ENCODE results near the gene ITGA11. TPM values are rescaled to one million over a fixed set of nuclear protein-coding genes. Genes with fewer than 3 reads are reported as not detected.

ITGA11 gene
- total RNA-seq, 1 donor from 2014 or later, result 0.28 TPM

DNA sequence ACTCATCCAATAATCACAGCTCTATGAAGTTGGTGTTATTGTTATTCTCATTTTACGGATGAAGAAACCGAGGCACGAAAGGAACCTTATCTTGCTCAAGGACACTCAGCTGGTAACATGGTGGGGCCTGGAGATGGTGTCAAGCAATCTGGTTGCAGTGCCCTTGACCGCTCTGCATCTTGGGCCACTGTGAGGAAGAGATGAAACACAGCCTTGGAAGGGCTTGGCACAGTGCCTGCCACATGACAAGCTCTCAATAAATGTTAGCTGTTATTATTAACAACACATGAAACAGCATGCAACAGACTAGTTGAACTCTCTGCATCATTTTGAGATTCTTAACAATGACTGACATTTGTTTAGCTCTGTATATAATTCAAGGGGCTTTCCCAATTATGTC, 10.1 kb upstream of the ITGA11 start:
- no peak for DNase-seq (ENCODE audit: low spot score)
- Mint-ChIP-seq H3K9me3 (ENCODE audit: unreplicated experiment) (no peaks in the 10 kb centered on the region), H3K36me3 (ENCODE audit: low read depth, unreplicated experiment) (no peaks in the 10 kb centered on the region), H3K4me3 (ENCODE audit: unreplicated experiment) (no peak overlapping the region), H3K4me1 (ENCODE audit: unreplicated experiment) (no peaks in the 10 kb centered on the region), H3K27ac (ENCODE audit: unreplicated experiment) (no peak overlapping the region), H3K27me3 (ENCODE audit: unreplicated experiment) (no peaks in the 10 kb centered on the region)
- TF ChIP-seq, protein P1, sequence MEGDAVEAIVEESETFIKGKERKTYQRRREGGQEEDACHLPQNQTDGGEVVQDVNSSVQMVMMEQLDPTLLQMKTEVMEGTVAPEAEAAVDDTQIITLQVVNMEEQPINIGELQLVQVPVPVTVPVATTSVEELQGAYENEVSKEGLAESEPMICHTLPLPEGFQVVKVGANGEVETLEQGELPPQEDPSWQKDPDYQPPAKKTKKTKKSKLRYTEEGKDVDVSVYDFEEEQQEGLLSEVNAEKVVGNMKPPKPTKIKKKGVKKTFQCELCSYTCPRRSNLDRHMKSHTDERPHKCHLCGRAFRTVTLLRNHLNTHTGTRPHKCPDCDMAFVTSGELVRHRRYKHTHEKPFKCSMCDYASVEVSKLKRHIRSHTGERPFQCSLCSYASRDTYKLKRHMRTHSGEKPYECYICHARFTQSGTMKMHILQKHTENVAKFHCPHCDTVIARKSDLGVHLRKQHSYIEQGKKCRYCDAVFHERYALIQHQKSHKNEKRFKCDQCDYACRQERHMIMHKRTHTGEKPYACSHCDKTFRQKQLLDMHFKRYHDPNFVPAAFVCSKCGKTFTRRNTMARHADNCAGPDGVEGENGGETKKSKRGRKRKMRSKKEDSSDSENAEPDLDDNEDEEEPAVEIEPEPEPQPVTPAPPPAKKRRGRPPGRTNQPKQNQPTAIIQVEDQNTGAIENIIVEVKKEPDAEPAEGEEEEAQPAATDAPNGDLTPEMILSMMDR (IDR thresholded peaks at IDR 0.05; ENCODE audit: unreplicated experiment), result no peak

DNA sequence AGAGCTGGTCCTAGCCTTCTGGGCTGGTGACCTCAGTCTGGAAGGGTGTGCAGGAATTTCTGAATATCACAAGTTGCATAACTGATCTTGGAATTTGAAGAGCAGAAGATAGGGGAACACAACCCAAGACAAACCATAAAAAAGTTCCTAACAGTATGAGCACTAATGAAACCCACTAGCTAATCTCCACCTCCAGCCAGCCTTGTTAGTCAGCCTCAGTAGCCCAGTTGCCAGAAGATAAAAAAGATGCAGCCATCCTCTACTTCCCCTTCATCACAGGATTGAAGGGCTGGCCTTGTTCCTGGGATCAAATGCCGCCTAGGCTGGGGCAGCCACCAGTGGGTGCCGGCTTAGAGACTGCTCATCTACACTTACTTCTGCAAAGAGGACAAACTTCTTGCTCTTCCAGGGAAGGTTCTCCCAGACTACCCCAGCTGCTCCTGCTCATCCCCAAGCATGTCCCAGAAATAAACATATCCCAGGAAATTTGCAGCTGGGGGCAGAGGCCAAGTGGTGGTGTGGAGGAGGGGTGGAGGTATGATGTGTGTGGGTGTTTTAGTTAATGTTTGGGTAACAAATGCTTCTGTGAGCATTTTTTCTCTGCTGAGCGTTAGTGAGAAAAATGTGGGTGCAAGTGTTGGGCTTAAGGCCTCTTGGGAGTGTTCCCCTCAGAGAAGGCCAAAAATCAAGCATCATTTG, 9.2 kb upstream of the ITGA11 start:
- TF ChIP-seq, protein P1 (IDR thresholded peaks at IDR 0.05; ENCODE audit: unreplicated experiment), result no peak
- Mint-ChIP-seq H3K4me1 (ENCODE audit: unreplicated experiment) (no peaks in the 10 kb centered on the region), H3K36me3 (ENCODE audit: low read depth, unreplicated experiment) (no peaks in the 10 kb centered on the region), H3K4me3 (ENCODE audit: unreplicated experiment) (no peak overlapping the region), H3K27ac (ENCODE audit: unreplicated experiment) (no peak overlapping the region), H3K27me3 (ENCODE audit: unreplicated experiment) (no peaks in the 10 kb centered on the region), H3K9me3 (ENCODE audit: unreplicated experiment) (no peaks in the 10 kb centered on the region)
- DNase-seq (ENCODE audit: low spot score), result no peak

DNA sequence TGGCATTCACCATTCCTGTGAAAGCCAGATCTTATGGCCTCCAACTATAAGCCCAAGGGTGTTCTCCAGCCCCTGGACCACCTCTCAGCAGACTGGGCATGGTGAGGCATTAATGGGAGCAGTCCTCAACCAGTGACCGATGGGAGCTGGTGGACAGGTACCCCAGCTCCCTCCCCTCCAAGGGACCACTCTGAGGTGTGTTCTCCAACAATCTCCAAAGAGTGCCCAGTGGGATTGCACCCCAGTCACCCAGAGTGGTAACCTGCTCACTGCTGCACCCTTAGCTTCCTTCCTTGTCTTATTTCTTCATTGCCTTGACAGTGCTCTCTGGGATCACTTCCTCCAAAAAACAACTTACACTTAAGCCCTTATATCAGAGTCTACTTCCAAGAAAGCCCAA, 8.2 kb upstream of the ITGA11 start:
- Mint-ChIP-seq H3K4me1 (ENCODE audit: unreplicated experiment) (no peaks in the 10 kb centered on the region), H3K27ac (ENCODE audit: unreplicated experiment) (no peak overlapping the region), H3K9me3 (ENCODE audit: unreplicated experiment) (no peaks in the 10 kb centered on the region), H3K36me3 (ENCODE audit: low read depth, unreplicated experiment) (no peaks in the 10 kb centered on the region), H3K4me3 (ENCODE audit: unreplicated experiment) (no peak overlapping the region), H3K27me3 (ENCODE audit: unreplicated experiment) (no peaks in the 10 kb centered on the region)
- TF ChIP-seq, protein P1 (IDR thresholded peaks at IDR 0.05; ENCODE audit: unreplicated experiment), result no peak
- DNase-seq (ENCODE audit: low spot score), result no peak

DNA sequence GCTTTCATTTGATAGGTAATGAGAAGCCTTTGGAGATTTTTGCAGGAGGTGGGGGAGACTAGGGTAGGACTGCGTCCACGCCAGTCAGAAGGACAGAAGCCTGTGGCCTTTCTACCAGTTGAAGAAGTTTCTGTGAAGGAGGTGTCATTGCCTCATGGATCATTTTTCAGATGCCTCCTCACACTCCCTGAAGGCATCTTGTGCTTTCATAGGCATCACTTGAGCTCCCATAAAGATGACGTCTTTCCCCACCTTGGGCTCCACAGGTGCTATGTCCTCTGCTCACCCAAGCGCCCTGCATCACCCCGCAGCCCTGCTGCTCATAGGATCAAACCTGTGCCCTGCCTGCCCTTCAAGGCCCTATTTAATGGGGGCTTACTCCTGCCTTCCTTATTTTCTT, 7.5 kb upstream of the ITGA11 start:
- H3K4me1 Mint-ChIP-seq (ENCODE audit: unreplicated experiment), result no peaks in the 10 kb centered on the region
- H3K27me3 Mint-ChIP-seq (ENCODE audit: unreplicated experiment), result no peaks in the 10 kb centered on the region
- H3K36me3 Mint-ChIP-seq (ENCODE audit: low read depth, unreplicated experiment), result no peaks in the 10 kb centered on the region
- no peaks in the 10 kb centered on the region for H3K9me3 Mint-ChIP-seq (ENCODE audit: unreplicated experiment)
- H3K4me3 Mint-ChIP-seq (ENCODE audit: unreplicated experiment), result no peak overlapping the region
- TF ChIP-seq, protein P1 (IDR thresholded peaks at IDR 0.05; ENCODE audit: unreplicated experiment), result no peak
- DNase-seq (ENCODE audit: low spot score), result no peak
- H3K27ac Mint-ChIP-seq (ENCODE audit: unreplicated experiment), result no peak overlapping the region

DNA sequence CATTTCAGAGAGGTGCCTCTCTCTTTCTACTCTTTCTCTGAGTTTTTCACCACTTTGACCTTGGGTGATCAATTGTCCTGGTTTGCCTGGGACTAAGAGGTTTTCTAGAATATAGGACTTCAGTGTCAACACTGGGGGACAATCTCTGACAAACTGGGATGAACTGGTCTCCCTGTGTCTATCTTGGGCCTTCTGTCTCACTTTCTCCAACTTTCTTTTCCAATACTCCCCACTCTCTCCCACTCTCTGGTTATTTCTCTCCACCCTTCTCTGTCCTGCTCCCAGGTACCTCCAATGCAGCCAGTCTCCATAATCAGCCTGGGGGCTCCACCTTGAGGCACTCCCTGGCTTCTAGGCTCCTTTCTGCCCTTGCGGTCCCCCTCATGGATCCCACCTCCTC, 4.7 kb upstream of the ITGA11 start:
- no peak overlapping the region for H3K27ac Mint-ChIP-seq (ENCODE audit: unreplicated experiment)
- no peak overlapping the region for H3K4me3 Mint-ChIP-seq (ENCODE audit: unreplicated experiment)
- H3K27me3 Mint-ChIP-seq (ENCODE audit: unreplicated experiment), result peaks cover 13% of the 10 kb centered on the region
- H3K9me3 Mint-ChIP-seq (ENCODE audit: unreplicated experiment), result no peaks in the 10 kb centered on the region
- H3K36me3 Mint-ChIP-seq (ENCODE audit: low read depth, unreplicated experiment), result peaks cover 9% of the 10 kb centered on the region
- TF ChIP-seq, protein P1 (IDR thresholded peaks at IDR 0.05; ENCODE audit: unreplicated experiment), result no peak
- DNase-seq (ENCODE audit: low spot score), result no peak
- H3K4me1 Mint-ChIP-seq (ENCODE audit: unreplicated experiment), result peaks cover 9% of the 10 kb centered on the region

Measured in endothelial cell (in vitro differentiated cells).